Stromal cell of bone marrow (primary cell): ENCODE results near the gene ATP5ME.
"Not testable (repeated sequence)": the region's sequence is repeated elsewhere in the genome, so short reads cannot be mapped to it uniquely, and the experiment has no call there.

Experiments used
- DNase-seq: peaks from one replicate; pipeline ENCODE4 v3.0.0-alpha.2; 2012; ENCODE audit warnings: low read depth

Gene ATP5ME

DNA sequence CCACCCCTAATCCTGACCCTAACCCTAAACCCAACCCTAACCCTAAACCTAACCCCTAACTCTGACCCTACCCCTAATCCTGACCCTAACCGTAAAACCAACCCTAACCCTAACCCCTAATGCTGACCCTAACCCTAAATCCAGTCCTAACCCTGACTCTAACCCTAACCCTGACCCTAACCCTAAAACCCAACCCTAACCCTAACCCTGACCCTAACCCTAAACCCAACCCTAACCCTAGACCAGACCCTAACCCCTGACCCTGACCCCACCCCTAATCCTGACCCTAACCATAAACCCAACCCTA lies 30.8 kb upstream of the ATP5ME start:
- DNase-seq: no peak

DNA sequence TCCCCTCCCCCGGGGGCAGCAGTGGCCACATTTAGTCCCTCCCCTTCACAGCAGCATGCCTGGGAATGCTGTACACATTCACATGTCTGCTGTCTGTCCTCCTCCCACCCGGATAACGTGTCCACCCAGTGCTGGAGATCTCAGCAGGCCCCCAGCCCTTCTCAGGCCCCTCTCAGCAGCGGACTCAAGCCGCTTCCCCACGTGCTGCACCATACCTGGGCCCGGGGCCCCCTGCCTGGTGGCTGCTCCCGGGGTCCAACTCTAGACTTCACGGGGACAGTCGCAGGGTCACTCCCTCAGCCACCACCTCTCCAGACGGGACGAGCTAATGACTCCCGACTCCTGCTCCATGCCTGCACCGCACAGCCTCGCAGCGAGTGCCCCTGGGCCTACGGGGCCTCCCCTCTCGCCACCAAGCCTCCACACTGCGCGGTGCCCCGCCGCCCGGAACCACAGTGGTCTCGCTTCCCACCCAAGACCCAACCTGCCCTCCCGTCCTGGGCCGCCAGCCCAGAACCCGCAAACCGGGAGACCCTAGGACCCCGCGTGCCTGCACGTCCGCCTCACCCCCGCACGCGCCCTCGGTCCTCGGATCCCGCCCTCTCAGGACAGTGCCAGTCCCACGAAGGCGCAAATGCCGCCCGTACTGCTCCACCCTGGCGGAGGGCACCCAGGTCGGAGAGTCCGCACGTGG lies 30.3 kb upstream of the ATP5ME start:
- DNase-seq: no peak

GRCh38 chr4:703336-704197 lies 29.5 kb upstream of the ATP5ME start:
- no peak for DNase-seq

DNA sequence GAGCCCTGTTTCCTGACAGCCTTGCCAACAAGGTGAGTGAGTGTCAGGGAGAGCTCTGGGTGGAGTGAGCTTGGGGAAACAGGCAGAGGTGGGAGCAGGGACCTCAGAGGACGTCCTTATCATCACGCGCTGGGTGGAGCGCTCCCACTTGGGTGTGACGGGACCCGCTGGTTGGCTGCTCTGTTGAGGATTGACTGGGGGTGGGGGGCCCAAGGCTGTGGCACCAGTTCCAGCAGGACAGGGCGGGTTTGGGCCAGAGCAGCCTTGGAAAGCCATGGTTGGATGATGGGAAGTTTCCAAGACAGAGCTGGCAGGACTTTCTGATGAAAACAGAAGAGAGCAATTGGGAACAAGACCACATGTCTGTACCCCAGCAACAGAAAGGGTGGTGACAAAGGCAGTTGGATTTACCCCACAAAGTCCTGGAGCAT lies 28.6 kb upstream of the ATP5ME start:
- no peak for DNase-seq

- no peak for DNase-seq
These were observed 26.6 kb upstream of the ATP5ME start for GRCh38 chr4:700587-701264.

DNA sequence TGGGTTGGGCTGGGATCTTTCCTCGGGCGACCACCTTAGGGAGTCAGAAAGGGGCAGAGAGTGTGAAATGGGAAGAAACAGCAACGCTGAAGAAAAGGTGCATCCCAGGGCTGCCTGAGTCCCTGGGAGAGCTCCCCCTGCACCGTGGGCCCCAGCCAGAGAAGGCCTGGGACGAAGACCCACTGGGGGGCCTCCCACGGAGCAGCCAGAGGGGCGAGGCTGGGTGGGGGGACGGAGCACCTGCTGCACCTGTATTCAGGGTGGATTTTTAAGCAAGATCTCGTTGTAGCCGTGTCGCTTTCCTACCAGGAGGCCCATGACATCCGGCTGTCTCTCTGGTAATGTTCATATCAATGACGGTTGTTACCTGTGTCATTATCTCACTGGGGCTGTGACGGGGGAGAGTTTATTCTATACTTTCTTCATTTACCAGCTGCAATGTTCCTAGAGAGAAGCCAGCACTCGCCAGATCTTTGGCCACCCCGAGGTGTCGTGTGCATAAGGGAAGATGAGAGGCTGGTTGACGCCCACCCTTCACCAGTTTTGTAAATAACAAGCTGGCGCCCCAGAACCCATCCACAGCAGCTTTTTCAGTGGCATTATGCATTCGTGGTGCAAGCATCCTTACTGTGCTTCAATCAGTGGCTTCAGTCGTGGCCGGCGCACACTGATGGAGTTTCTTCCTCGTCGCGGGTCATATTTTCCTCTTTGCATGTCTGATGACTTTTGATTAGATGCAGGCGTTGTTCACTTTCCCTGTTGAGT lies 25.9 kb upstream of the ATP5ME start:
- DNase-seq: no peak

GRCh38 chr4:694341-694940 lies 20.4 kb upstream of the ATP5ME start:
- DNase-seq: not testable (repeated sequence)

GRCh38 chr4:692771-693554 lies 18.9 kb upstream of the ATP5ME start:
- no peak for DNase-seq

DNA sequence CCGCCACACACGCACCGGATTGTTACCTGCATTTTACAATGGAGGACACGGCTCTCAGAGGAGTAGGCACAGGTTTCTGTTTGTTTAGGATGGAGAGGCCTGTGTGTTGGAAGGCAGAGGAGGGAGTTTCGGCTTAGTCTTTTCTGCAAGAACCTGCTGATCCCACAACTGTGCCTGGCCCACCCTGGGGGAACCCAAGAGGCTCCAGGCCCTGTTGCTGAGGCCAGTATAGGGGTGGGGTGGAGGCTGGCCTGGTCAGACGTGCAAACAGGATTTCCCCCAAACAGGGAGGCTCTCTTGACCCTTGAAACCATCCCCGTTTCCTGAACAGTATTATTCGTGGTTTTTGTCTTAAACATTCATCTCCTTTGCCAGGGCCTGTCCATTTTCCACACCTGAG lies 15.6 kb upstream of the ATP5ME start:
- DNase-seq: no peak

DNA sequence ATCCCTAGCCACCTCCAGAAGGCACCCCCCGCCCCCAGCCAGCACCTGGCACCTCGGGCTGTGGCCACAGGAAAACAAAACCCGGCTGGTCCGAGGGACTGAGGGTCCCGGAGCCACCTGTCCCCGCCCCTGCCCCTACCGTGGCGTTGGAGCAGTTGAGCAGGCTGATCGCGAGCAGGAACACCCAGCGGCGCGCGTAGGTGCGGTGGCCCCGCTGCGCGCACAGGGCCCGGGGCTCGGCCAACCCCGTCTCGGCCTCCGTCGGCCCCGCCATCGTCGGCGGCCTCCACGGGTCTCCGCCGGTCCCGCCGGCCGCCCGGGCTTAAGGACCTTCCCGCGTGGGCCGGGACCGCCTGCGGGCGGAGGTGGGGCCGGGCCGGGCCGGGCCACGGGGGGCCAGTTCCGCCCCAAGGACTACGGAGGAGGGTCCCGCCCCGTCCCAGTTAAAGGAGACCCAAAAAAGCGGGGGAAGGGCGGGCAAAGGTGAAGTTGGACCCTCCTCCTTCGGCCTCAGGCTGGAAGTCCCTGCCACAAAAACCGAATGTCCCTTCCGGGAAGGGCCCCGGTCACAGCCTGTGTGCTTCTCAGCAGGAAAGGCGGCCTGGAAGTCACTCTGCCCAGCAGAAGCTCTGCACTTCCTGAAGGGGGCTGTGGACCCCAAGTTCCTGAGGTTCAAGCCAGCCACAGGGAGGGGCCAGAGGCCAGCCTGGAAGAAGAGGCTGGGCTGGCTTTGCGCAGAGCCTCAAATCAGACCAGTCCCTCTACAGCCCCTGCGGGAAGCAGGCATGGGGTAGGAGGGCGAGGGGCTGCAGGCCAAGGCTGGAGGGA lies 15.0 kb upstream of the ATP5ME start, which contains the start of gene SLC49A3:
SLC49A3 (minus strand) TSS at position 298 of the 828 bp plus-strand sequence; CDS start at position 274, 24 bp downstream.
- DNase-seq: no peak

GRCh38 chr4:687971-688853 lies 14.1 kb upstream of the ATP5ME start:
- DNase-seq: no peak

DNA sequence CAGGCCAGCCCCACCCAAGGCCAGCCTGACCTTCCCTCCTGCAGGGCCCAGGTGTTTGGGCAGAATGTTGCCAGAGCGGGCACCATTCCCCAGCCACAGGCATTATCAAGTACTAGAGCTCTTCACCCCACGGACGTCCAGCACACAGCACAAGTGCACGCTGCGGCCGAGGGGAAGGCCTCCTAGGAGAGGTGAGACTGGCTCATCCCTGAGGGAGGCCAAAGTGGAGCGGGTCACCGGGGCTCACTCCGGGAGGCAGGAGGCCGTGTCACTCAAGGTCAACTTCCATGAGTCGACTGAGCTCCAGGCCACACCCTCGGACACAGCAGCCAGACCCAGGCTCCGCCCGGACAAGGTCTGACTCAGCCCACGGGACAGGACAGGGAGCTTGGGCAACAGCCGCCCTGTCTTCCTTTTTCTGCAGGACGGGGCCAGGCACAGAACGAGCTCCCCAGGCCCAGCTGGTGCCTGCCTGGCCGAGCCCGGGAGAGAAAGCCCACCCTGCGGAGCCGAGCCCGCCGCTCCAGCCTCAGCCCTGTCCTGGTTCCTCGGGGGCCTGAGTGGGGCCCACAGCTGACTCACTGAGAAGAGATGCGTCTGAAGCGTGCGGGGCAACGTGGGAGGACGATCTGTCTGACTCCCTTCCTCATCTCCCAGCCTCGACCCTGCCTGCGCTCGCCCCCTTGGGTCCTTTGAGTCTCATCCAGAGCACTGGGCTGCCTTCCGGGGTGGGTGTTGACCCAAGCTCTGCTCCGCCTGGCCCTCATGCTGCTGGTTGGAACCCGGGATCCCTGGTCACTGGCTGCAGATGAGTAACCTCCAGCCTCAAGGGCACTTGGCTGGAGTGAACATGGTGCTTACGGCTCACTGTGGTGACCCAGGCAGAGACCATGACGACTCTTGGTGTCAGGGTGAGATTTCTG lies 13.2 kb upstream of the ATP5ME start:
- peak; percentile 86 for DNase-seq

- no peak for DNase-seq
These were observed 12.5 kb upstream of the ATP5ME start for GRCh38 chr4:686413-687040.

- no peak for DNase-seq
These were observed 11.8 kb upstream of the ATP5ME start for GRCh38 chr4:685679-686412.

- no peak for DNase-seq
These were observed 10.7 kb upstream of the ATP5ME start for GRCh38 chr4:684623-685327.
